Stimulated activated CD8-positive, alpha-beta memory T cell treated with anti-CD3 and anti-CD28 coated beads, Interleukin-7, amount 100 ng/mL, for 24 hours (primary cell): ENCODE measurements around the gene PLXNA4.

Experiments
- DNase-seq: peaks from one replicate; pipeline ENCODE4 v3.0.0-alpha.2; 2020; ENCODE audit warnings: low read depth

The PLXNA4 gene

DNA sequence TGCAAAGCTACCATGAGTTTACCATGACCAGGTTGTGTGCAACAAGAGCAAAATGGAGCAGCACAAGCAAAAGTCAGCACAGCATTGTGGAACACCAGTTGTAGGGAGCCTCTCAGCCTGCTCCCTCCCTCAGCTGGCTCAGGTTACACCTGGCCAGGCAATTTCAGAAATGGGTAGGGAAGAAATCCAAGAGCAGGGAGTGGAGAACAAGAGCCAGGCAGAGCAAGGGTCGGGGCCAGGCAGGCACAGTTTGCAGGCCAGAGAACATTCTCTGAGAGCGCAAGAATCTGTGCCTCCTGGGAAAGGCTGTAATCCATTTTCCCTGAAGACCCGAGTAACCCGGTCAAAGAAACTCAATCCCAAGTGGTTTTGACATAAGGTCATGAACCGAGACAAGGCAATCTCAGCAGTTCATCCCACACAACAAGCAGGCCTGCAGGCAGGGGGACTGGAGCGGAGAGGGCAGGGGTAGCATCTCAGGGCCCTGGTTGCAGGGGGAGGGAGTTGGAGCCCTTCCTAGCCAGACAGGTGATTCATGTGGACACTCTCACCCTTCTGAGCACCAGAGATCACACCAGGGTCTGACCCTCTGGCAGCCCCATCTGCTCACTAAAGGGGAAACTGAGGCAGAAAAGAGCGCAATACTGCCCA lies 258.4 kb downstream of the PLXNA4 start:
- no peak for DNase-seq

DNA sequence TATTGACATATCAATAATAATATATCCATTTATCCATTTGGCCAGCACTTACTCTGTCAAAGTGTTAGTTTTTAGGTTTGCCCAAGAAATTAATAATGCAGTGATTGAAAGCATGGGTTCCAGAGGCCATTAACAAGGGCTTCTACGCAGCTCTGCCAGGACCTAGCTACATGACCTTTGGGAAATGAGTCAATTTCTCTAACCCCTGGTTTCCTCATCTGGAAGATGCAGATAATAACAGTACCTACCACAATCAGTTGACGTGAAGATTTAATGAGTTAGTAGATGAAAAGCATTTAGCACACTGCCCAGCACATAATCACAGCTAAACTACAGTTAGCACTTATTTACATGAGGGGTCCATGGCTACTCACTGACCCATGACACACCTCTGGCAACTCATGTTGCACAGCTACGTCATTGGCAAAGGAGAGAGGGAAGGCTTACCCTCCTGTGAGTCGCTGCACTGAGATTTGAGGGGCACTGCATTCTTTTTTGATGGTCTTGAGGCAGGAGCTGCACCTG lies 263.7 kb downstream of the PLXNA4 start:
- DNase-seq, result no peak

DNA sequence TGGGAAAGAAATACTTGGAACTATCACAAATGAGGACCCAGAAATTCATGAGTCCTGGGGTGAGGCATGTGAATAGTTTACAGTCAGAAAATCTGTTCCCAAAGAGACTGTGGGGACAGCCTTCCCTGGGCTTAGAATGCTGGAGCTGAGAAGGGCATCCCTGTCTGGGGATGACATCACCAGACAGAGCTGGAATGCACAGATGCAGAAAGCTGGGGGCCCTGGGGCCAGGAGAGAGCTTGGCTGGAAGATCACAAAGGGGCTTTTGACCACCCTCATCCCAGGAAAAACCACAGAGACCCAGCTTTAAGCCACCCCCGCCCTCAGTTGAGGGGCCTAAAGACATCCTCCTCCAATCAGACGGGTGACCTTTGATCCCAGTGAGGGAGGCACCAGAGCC lies 264.5 kb downstream of the PLXNA4 start:
- no peak for DNase-seq

DNA sequence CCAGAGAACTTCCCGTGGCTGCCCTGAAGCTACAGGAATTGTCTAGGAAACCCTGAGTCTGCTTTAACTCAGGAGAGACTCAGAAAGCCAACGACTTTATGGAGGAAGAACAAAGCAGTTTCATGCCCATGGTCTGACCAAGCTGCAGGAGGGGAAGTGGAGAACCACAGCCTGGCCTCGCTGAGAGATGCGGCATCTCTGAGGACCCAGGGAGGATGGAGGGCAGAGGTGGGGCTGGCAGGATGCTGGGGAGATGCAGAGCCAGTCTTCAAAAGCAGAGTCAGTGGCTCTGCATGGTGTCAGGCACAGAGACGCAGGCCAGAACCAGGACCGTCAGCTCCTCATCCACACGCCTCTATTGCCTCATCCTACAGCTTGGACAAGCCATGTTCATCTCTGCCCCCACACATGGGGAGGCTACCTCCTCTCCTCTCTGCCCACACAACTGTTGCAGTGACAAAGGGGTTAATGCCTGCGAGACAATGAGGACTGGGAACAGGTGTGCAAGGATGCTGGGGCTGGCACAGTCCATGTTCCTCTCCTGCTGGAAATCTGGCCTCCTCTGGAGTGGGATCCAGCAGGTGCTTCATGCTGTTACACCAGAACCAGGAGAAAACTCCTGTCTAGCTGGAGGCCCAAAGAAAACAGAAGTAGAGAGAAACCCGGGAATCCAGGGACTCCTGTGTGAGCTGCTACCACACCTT lies 267.0 kb downstream of the PLXNA4 start:
- DNase-seq, result no peak

DNA sequence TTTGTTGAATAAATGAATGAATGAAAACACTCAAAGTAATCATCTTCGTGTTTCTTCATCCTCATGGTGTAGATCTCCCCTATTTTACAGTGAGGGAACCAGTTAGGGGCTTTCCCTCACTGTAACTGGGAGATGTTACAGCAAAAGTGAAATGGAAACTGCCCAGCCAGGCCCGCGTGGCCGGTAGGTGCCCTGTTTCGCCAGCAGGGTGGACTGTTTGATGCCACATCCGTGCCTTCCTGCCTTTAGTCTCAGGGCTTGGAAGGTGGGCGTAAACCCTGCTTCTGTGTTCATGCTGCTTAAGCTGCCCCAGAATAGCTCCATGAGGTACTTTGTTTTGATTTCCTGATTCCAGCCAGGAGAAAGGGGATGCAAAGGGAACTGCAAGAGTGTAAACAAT lies 268.8 kb downstream of the PLXNA4 start:
- no peak for DNase-seq

DNA sequence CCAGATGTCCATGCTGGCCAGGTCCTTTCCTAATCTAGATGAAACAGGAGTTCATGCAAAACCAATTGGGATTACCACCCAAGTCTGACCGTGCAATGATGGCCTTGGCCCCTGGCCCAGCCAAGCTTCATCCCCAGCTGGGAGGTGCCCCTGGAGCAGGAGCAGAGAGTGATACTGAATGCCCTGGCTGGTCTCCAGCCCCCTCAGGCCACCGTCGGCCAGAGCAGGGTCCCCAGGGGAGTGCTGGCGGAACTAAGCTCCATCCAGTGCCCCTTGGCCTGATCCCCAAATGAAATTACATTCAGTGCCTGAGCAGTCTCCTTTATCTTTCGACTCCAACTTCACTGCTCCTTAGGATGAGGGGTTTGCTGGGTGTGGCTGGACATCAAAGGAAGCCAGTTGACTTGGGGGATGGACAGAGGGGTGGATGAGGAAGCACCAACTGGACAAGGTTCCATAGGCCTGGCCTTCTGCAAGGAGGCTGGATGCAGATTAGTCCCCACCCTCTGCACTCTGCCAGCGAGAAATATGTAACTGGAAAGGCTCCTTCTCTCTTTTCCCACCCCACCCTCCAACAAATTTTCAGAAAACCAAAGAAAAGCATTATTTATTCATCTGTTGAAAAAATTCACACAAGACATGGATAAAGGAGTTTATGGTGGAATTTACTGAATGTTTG lies 275.5 kb downstream of the PLXNA4 start:
- no peak for DNase-seq

DNA sequence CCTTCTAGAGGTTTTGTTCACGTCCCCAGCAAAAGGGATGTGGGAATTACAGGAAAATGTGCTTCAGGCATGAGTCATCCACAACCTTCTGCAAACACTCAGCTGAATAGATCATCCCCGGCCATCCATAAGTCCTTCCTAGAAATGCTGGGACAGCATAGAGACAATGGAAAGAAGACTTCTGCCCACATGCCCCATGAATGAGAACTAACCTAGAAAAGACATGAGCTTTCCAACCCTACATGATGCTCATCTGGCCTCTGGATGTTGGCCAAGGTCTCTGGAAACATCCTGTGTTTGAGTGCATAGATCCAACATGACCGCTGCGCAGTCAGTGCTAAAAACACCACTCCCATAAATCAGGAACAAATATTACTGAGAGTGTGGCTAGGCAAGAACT lies 277.5 kb downstream of the PLXNA4 start:
- DNase-seq, result no peak

DNA sequence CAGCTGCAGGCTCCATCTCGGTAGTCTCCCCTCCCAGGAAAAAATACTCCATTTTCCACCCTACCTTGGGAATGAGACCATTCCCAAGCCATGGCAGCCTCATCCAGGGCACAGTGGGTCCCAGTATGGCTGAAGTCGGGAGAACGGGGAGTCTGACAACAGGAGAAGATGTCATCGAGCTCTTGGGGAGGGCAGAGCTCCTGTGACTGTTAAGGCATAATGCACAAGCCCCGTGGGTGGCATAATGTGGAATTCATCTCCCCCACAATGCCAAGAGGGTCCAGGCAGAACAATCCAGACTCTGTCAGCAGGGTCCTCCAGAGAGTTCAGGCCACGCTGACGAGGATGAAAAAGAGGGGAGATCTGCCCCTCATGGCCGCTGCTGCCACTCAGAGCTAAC lies 279.4 kb downstream of the PLXNA4 start:
- DNase-seq, result no peak

DNA sequence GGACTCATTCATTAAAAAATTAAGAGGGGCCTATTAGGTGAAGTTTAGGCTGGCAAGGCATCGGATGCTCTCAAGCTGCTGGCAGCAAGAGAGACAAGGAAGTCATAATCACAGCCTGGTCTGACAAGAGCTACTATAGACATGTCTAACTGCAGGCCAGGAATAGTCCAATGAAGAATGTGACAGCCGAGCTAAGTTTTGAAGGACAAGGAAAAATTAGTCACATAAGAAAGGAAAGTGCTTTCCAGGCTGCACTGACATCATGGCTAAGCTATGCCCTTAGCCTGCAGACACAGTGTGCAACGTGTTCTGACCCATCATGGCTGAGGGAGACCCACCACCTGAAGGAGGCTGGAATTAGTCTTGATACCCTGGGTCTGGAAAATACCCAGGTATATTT lies 281.1 kb downstream of the PLXNA4 start:
- no peak for DNase-seq

DNA sequence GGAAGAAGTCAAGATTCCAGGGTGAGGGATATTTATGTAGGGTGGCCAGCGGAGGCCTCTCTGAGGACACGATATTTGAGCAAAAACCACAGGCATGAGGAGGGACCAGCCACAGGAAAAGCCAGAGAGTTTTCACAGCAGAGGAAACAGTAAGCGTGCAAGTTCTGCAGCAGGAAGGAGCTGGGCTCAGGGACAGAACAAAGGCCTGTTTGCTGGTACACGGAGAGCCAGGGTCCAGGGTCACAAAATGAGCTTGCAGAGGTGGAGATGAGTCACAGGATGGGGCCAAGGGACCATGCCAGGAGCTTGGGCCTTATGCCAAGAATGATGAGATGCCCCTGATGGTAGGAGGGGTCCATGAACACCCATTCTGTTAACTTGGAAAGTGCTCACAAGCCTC lies 283.5 kb downstream of the PLXNA4 start:
- no peak for DNase-seq

DNA sequence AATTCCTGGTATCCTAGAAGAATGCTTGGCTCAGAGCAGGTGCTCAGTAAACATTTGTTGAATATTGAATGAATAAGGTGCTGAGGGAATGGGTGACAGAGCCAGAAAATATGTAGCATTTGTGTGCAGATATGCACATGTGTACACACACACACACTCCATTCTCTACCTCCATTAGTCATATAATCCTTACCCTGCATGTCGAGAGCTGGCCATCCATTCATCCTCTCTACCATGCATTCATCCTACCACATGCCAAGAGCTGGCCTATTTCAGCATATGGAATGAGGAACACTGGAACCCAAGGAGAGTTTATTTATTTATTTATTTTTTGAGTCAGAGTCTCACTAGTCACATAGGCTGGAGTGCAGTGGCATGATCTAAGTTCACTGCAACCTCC lies 284.8 kb downstream of the PLXNA4 start:
- no peak for DNase-seq

DNA sequence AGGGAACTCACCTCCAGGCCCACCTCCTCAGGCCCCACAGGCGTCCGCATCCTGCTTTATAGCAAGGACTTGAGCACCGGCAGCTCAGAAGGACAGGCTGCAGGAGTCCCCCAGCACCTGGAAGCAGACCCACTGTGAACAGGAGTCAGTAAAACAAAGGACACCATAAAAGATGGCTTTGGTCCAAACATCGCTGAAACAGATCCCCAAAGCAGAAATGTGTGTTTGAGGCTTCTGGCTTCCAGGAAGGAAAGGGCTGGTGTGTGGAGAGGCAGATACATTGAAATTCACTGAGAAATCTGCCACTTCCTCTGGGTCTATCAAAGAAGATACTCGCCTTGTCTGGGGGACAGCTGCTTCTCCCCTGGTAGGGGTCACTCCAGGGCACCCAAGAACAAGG lies 286.2 kb downstream of the PLXNA4 start:
- no peak for DNase-seq

DNA sequence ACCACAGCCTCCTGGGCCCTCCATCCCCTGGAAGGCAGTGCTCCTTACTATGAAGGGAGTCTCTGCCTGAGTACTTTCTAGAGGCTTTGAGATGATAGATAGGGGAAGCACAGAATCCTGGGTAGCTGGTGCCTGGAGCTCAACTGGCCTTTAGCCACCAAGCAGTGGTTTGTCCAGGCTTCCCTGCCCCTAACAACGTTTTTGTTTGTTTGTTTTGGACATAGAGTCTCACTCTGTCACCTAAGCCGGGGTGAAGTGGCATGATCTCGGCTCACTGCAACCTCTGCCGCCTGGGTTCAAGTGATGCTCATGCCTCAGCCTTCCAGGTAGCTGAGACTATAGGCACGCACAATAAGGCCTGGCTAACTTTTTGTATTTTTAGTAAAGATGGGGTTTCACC lies 289.4 kb downstream of the PLXNA4 start:
- DNase-seq, result no peak

DNA sequence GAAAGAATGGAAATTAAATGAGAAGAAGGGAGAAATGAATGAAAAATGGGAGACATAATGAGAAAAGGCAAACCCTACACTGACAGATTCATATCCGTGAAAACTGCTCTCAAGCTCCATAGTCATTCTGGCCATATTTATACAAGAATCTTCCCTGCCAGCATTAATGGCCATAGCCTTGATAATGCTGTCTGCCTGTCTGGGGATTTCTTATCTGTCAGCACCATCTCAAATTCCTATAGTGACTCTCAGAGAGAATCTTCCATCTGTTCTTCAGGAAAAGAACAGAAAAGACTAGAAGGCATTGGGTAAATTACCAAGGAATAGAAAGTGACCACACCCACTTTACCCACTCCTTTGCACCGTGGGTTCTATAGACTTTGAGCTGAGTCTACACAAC lies 295.9 kb downstream of the PLXNA4 start:
- DNase-seq, result no peak

DNA sequence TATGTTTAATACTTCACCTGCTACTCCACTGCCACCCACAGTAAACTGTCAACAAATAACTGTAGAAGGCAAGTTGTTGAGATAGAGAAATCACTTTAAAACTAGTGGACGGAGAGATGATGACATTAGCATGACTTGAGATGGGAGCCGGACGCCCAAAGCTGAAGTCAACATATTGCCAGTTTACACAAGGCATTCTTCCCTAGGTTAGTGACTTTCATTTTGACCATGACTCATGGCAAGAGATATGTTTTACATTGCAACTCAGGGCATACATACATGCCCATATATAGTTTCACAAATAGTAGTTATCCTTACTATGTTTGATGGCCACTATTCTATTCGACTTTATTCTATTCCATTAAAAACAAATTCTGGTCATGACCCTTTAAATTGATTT lies 296.6 kb downstream of the PLXNA4 start:
- no peak for DNase-seq

DNA sequence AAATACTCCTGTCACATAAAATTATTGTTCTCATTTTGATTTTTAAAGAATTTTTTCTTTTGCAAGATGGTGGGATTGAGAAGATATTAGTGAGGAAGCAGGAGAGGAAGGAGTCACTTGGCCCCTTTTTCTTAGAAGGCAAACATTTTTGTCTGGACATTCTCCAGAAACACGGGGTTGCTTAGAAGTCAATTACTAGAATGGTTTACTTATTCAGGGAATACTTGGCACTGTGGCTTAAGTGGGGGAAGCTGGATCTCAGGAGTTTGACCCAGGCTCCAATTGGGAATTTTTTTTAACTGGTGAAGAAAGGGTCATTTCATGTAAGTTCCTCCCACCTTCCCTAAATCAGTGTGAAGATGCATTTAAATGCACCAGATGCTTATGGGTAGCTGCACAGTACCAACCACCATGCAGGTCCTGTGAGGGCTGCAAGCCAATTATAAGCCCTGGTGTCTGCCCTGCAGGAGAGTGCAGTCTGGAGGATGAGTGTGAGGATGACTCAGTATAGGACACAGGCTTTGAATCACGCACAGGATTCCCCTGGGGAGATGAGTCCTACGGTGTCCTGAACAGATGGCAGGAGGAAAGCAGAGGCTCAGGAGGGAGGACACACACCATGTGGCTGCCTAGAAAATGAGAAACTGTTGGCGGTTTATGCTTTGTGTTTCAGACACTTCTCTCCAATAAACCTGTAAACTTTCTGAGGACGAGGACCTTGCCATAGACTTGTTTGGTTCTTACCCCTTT lies 299.1 kb downstream of the PLXNA4 start:
- DNase-seq, result no peak

DNA sequence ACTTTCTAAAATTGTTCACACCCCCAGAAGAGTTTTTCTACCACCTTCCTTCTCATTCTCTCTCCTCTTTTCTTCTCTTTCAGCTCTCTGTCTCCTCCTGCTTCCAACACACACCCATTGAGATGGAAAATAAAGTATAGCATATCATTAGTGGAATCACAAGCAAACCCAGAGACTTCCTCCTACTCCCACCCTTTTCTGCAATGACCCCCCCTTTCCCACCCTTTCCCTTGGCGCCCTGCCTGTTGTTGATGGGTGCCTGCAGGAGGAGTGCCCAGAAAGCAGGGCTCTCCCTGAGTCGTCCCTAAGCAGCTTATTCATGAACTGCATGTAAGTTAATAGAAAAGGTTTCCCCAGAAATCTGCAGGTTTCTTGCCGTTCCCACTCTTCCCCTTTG lies 300.0 kb downstream of the PLXNA4 start:
- DNase-seq, result no peak

DNA sequence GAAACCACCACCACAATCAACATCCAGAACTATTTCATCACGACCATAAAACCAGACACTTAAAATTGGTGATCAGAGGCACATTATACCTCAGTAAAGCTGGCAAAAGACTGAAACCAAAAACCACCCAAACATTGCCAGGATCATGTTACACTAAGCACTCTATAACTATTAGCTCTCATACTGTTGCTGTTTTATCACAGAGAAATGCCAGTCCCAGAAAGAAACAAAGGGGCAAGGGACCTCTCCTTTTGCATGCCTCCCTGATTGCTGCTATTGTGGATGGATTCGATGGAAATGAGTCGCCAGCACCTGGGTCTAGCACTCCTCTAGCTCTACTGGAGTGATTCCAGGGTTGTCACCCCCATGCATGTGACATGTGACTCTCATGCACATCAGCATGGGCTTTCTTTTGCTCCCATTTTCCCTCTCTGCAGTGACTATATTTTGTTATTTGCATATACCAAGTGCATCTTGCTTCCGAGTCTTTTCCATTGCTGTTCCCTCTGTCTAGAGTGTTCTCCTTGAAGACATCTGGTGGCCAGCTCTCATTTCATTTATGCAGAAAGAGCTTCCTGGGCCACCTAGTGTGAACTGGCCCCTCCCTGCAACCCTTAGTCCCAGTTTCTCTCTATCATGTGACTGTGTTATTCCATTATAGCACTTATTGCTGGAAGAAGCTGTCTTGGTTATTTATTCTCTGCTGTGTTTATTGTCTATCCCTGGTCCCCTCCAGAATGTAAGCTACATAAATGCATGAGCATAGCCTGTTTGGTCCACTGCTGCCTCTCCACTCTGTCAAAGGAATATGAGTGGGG lies 300.6 kb downstream of the PLXNA4 start:
- DNase-seq, result no peak

DNA sequence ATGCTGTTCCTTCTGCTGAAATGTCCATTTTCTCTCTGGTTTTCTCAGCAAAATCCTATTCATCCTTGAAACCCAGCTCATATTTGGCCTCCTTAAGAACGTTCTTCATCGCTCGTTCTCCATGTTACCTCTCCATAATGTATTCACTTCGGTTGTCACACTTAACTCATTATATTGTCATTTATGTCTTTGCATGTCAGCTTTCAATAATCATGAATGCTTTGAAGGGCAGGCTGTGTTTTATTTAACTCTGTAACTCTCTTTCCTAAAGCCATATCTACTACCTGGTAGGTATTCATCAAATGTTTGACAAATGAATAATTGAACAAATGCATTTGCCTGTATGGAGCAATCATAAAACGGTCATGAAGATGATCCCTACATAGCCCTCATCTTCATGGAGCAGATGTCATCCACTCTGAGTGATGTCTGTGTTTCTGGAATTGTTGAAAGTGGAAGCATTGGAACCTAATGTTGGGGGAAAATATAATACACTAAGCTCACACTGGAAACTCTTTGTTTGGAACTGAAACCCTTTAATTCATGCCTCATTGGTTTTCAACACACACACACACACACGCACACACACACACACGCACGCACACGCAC lies 303.4 kb downstream of the PLXNA4 start:
- no peak for DNase-seq

DNA sequence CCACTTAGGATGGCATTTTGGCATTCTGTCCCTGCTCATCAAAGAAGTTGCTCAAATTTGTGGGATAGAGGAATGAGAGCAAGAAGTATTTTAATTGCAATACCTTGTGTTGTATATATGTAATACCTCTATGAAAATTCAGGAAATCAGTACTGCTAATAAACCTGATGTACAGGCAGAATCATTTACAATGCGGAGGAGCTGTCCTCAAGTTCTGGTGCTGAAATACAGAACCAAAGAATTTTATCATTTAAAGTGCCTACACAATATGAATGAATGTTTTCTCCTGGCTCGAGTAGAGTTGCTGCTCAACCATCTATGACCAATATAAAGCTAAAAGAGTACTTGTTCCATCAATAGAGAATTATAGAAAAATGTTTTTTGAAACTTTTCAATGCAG lies 305.8 kb downstream of the PLXNA4 start:
- DNase-seq, result no peak

DNA sequence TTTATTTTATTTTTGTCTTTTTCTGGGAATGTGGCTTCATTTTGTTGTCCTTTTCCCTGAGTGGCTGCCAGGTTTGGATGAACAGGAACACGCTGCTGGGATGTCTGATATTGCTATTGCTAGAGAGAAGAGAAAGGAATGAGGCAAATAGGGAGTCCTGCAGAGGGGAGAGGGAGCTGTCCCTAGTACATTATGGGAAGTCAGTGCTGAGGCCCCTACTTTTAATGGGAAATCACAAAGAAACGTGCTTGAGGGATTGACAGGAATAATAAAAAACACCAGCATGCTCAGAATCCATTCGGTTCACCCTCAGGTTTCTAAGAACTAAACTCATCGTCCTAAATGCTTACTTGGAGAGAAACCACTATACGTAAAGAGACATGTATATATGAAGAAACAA lies 306.6 kb downstream of the PLXNA4 start:
- no peak for DNase-seq
